Measurements from ENCODE around the gene KCNK6.

The KCNK6 gene

DNA sequence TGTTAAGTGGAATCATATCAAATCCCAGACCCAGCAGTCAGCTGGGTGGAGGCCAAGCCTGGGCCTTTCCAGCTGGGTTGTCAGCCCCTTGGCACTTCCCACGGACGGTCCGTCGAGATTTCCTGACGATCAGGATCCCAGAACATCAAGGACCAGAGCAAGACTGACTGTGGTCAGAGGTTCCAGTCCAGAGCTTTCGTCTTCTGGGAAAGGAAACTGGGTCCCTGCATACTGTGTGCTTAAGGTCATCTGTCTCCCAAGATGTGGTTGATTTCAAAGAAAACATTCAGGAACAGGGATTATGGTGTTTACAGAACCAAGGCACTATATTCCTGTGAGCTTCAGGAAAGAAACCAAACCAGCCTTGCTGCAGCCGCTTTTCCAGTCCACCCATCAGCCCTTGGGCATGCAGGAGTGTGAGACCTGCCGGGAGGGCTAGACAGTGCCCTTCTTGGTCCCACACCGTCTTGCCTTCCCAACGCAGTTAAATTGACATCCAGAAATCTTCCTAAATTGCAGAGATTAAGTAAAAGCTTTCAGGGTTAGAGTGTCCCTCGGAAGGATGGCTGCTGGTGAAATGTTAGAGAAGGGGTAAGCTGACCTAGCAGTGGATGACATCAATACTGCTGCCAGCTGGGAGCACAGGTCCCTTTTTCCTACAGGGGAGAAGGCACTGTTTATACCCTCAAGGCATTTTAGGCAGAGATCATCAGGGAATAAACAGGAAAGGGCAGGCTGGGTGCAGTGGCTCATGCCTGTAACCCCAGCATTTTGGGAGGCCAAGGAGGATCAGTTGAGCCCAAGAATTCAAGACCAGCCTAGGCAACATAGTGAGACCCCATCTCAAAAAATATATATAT is 20.6 kb upstream of the KCNK6 start:
- DNase-seq, result no peak

DNA sequence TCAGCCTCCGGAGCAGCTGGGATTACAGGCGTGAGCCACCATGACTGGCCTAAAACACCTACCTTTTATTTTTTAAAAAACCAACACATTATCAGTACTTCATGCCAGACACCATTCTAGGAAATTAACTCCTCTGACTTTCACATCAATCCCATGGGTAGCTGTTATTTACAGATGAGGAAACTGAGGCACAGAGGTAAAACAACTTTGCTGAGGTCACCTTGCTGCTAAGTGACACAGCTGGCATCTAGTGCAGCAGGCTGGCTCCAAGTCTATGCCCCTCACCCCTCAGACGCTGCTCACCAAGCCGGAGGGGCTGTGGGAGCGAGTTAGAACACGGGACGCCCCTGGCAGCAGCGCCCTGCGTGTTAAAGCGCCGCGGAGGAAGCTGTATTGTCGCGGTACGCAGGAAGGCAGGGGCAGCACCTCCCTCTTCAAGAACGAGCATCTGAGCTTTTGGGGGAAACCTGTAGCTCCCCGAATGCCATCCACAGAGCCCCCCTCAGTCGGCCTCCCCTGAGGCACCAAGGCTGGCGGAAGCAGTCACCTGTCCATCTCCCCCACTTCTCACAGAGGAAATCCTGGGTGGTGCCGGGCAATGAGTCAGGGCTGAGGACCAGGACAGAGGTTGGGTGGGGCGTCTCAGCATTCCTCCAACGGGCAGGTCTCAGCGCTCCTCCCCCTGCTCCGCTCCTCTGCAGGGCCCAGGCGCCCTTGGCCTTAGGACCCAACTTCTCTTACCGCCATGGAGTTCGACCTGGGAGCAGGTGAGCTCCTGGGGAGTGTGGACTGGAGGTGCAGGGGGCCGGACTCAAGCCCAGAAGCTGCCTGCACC is 15.9 kb upstream of the KCNK6 start, which contains the start of gene C19orf33:
C19orf33 (plus strand) TSS at position 735 of the 835 bp plus-strand sequence; CDS start at position 746, 11 bp downstream.
- DNase-seq, result no peak

DNA sequence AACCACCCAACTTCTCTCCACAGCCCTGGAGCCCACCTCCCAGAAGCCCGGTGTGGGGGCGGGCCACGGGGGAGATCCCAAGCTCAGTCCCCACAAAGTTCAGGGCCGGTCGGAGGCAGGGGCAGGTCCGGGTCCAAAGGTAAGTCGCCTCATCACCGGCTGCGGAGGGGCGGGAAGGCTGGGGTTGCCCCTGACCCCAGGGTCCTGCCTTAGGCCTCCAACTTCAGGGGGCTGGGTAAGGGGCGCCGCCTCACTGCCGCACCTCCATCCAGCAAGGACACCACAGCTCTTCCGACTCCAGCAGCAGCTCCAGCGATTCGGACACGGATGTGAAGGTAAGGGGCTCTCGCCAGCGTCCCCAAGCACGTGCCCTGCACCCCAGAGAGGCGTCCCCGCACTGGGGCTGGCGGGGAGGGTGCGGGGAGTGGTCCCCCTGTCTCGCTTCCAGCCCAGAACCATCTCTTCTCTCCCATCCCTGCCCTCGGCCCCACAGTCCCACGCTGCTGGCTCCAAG is 15.2 kb upstream of the KCNK6 start:
- no peak for DNase-seq

DNA sequence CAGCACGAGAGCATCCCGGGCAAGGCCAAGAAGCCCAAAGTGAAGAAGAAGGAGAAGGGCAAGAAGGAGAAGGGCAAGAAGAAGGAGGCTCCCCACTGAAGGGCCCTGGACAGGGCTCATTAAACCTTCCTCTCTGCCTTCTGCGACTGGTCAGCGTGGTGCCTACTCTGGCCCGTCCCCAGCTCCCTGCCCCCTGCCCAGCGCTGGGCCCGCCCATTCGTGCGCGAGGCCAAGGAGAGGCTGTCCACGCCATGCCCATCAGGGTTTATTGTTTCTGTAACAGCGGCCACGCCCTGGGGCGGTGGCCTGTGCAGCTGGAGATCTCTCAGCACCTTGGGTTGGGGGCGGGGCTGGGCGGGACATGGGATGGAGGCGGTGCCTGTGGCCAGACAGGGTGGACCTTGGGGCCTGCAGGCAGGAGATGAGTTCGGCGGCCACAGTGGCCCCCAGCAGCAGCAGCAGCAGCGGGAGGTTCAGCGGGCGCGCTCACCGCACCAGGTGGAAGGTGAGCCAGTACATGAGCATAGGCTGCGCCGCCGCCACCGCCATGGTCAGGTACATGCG is 14.7 kb upstream of the KCNK6 start:
- DNase-seq, result no peak

DNA sequence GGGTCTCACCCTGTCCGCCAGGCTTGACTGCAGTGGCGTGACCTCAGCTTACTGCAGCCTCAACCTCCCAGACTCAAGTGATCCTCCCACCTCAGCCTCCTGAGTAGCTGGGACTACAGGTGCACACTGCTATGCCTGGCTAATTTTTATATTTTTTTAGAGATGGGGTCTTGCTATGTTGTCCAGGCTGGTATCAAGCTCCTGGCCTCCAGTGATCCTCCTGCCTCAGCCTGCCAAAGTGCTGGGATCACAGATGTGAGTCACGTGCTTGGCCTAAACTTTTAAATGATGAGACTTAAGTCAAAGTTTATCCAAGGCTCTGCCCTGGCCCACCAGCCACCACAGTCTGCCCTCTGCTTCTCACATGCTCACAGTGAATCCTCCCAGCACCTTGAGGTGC is 13.4 kb upstream of the KCNK6 start:
- no peak for DNase-seq

DNA sequence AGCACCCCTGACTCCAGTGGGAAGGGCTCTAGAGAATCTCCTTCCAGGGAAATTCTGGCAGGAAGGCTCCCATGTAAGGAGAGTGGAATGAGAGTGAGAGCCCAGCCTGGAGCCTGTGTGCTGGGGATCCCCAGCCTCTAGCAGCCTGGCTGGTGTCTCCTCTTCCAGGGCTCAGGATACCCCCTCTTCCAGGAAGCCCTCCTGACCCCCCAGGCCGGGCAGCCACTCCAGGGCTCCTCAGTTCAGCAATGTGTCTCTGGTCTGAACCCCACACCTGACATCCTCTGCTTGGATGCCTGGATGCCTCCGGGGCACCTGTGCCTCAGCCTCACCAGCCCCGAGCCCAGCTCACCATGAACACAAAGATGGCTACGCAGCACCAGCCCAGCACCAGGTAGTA is 12.6 kb upstream of the KCNK6 start:
- no peak for DNase-seq

DNA sequence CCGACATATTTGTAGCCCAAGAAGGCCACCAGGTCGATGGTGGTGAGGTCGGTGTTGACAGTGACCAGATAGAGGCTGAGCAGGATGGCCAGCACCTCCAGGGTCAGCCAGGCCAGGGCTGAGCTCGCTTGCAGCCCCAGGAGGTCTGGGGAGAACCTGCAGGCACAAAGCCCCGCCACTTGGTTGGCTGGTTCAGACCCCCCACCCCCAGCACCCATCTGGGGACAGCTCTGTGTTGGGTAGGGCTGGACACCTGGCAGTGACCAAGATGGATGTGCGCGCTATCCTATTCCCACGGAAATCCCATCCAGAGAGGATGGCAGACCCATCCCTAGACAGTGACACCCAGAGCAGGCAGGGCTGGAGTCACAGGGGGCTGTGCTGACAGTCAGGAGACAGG is 12.0 kb upstream of the KCNK6 start:
- DNase-seq, result no peak

DNA sequence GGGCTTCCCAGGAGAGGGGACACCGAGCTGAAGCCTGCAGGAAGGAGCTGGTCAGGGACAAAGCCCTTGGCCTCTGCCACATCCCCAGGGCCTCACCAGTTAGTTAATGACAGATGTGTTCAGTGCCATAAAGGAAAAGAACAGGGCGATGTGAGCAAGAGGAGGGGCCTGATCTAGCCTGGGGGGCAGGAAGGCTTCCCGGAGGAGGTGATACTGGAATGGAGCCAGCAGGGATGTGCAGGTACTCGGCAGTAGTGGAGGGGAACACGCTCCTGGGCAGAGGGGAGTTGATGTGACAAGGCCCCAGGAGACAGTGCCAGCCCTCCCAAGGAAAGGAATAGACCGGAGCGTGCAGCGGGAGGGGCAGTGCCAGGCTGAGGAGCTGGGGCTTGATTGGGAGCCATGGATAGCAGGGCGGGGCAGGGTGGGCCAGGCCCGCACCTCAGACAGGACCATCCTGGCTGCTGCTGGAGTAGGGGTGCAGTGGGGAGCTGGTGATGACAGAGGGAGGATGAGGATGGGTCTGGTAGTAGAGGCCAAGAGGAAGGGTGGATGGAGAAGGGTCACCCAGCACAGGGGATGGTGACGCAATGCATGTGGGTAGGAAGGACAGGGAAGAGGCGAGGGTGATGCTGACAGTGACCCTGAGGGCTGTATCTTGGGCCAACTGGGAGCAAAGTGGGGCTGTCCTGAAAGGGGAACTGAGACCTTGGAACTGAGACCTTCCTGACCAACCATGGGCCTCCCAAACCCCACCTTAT is 11.5 kb upstream of the KCNK6 start:
- DNase-seq, result peak; percentile 61 to 66

DNA sequence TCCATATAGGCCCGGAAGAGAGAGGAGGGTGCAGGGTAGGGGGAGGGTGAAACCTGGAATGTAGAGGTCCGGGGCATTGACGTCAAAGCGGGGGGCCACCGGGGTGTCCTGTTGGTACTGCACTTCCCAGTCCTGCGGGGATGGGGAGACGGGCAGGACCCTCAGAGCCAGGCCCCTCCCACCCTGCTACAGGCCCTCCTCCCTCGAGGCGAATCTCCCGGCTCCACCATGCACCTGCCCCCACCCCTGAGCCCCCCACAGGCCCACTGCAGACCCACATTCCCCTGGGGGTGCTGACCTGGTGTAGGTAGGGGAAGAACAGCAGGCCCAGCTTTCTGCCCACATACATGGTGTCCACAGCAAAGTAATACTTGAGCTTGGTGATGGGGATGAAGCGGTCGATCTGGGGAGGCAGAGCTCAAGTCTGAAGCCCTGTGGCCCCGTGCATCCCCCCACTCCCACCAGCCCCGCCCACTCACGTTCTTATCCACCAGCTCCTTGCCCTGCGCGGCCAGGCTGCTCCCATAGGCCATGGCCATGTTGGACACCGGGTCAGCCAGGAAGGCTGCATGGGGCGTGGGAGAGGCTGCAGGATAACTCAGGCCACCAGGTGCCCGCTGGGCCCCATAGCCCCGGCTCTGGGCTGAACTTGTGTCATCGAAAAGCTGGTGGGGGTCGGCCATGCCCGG is 10.6 kb upstream of the KCNK6 start:
- DNase-seq, result no peak

DNA sequence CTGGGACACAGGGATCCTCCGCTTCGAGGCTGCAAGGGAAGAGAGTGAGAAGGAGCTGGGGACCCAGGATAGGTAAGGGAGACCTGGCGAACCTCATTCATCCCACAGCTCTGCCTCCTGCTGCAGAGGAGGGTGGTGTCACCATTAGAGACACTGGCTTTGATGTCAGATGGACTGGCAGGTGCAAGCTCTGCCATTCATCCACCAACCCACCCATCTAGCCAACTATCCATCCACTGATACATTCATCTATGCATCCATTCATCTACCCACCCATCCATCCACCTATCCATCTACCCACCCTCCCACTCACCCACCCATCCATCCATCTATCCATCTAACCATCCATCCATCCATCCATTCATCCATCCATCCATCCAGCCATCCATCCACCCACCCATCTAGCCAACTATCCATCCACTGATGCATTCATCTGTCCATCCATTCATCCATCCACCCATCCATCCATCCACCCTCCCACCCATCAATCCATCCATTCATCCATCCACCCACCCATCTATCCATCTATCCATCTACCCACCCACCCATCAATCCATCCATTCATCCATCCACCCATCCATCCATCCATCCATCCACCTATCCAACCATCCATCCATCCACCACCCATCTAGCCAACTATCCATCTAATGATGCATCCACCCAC is 9.9 kb upstream of the KCNK6 start:
- no peak for DNase-seq

DNA sequence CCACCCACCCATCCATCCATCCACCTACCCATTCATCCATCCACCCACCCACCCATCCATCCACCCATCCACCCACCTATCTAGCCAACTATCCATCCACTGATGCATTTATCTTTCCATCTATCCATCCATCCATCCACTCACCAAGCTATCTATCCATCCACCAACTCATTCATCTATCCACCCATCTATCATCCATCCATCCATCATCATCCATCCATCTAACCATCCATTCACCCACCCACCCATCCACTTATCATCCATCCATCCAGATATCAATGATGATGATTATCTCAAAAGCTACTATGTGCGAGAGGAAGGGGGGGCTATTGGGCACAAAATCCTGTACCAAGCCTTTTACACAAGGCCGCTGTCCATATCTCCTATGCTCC is 9.4 kb upstream of the KCNK6 start:
- no peak for DNase-seq

DNA sequence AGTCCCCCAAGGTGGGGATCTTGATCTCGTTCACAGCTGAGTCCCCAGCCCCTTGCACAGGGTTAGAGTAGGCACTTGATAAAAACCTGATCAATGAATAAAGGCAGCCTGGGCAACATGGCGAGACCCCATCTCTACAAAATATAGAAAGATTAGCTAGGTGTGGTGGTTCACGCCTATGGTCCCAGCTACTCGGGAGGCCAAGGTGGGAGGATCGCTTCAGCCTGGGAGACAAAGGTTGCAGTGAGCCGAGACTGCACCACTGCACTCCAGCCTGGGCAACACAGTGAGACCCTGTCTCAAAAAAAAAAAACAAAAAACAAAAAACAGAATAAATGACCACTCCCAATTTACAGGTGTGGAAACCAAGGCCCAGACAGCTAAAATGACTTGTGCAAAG is 8.7 kb upstream of the KCNK6 start:
- DNase-seq, result no peak

DNA sequence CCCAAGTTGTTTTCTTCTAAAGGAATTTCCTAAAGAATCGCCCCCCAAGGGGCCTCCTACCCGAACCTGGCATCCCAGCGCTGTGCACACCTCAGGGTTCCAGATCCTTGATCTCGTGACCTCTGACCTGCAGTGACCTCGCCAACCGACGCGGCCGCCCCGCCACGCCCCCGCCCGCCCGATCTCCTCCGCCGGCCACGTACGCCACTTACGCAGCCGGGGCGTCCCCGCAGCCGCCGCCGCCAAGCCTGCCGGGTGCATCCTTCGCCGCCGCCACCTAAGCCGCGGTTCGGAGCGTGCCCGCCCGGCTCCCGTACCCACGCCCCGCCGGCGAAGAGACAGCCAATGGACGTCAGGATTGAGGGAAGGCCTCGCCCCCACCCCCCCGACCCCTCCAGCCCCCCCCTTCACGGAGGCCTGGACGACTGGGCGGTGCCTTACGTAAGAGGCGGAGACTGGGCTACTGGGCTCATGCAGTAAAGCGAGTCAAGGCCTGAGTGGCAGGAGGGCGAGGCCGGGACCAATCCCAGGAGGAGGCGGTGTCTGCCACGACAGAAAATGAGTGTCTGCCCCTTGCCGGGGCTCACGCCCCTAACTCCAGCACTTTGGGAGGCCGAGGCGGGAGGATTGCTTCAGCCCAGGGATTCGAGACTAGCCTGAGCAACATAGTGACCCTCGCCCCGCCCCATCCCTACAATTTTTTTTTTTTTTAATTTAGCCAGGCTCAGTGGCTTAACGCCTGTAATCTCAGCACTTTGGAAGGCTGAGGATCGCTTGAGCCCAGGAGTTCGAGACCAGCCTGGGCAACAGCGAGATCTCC is 3.8 kb upstream of the KCNK6 start, which contains the start of gene YIF1B:
YIF1B (minus strand) TSS at position 291 of the 820 bp plus-strand sequence; CDS start at position 261, 30 bp downstream.
- DNase-seq, result peak; percentile 97 to 98

DNA sequence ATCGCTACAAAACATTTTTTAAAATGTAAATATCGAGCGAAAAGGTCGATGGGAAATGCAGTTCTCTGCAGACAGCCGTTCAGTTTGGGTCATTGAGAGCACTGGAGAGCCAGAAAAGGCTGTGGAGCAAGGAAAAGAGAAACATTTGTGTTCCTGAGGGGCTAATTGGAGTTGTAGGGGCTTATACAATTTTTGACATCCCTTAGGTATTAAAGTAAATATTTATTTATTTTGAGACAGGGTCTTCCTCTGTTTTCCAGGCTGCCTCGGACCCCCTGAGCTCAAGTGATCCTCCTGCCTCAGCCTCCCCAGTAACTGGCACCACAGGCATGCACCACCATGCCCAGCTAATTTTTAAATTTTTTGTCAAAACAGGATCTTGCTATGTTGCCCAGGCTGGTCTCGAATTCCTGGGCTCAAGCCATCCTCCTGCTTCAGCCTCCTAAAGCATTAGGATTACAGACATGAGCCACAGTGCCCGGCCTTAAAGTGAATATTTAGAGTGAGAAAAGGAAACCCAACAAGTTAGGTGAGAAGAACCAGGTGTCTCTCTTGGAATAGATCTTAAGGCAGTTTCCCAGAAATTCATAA is 3.1 kb upstream of the KCNK6 start:
- no peak for DNase-seq

DNA sequence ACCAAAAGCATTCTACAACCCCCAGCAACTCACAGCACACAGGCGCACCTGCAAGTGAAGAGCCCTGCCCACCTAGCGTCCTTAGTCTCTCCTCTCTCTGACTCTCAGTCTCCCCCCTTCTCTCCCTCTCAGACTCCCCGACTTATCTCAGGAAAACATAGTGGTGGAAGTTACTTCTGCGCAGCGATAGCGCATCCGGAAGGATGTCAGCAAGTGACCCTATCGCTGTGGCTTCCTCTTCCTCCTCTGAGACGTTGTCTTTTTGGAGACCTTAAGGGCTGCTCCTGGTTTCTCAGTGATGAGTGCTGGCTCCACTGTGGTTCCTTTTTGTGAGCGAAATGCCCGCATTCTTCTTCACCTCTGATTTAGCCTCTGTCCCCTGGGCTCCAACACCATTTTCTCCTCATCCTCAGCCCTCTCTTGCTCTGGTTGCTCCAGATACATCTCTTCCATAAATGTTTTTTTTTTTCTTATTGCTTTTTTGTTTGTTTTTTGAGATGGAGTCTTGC is 2.5 kb upstream of the KCNK6 start:
- peak; percentile 67 to 69 for DNase-seq

DNA sequence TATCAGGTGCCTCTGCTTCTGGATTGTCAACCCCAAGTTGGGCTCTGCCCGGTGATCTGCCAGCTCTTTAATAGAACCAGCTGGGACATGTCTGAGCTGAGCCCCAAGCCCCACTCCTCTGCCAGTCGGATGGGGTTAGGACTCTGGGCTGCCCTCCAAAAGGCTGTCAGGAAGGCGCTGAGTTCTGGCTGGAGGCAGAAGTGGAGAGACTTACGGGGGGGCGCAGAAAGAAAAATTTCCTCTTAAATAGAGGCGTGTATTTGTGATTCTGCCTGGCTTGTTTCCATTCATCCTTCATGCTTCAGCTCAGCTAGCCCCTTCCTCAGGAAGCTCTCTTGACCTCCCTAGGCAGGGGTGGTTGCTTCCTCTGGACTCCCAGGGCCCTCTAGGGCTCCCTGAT is 985 bp upstream of the KCNK6 start:
- DNase-seq, result no peak

DNA sequence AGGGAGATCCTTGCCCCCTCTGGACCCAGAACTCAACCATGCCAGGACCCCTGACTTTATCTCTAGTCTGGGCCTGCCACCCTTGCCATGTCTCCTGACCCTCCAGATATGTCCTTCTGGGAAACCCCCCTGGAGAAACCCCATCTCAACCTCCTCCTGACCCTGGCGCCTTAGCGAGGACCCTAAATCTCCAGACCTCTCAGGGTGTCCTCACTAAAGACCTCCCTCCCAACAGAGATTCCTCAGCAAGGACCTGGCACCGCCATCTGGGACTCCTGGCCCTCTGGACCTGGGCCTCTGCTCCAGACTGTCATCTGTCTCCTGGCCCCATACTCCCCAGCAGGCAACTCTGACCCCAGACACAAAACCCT is 1.3 kb downstream of the KCNK6 start:
- DNase-seq, result no peak

DNA sequence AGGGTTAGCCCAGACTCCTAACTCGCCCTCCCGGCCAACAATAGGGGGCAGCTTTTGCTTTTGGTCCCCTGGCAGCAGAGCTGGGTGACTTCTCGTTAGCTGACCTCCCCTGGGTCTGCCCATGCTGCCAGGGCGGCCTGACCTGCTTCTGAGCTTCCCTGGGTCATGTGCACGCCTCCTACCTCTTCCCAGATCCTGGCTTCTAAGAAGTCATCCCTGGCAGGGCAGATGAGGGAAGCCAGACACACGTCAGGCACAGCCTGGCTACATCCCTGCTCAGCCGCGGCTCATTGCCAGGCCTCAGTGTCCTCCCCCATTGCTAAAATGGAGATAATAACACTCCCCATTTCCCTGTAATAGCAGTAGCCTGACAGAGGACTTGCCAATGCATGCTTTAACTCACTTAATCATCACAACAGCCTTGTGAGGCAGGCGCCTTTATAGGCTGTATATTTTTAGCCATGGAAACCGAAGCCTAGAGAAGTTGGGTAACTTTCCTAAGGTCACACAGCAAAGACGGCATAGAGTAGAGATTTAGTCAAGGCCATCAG is 2.1 kb downstream of the KCNK6 start:
- peak; percentile 42 to 43 for DNase-seq

DNA sequence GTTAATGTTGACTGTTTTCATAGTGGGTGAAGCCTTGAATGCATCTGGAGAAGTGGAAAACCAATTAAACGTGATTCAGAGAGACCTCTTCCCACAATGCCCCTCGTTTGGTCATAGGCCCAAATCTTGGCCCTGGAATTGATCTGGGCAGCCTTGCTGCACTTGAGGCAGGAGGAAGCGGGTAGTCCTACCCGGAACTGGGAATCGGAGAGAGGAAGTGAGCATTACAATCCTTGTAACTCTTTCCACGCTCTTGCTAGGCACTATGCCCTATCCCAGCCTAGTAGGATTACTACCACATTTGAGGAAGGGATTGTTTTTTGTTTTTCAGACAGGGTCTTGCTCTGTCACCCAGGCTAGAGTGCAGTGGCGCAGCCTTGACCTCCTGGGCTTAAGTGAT is 3.6 kb downstream of the KCNK6 start:
- peak; percentile 54 to 56 for DNase-seq
